ENCODE measurements around the gene TMEM92.
"Not testable (repeated sequence)": the region's sequence is repeated elsewhere in the genome, so short reads cannot be mapped to it uniquely, and the experiment has no call there.

The TMEM92 gene

GRCh38 chr17:50270435-50271362, 3.6 kb upstream of the TMEM92 start:
- Histone ChIP-seq H3K9me3 (ENCODE audit: control insufficient read depth in 2 of 2, low read length in 2 of 2) (no peaks in the 10 kb centered on the region), H3K4me1 (ENCODE audit: control insufficient read depth, insufficient read depth, low read length) (peaks cover 59% of the 10 kb centered on the region), H3K9ac (ENCODE audit: low read length in 2 of 2) (peak overlapping the region in 1 of 2 donors; percentile 10), H3K4me3 (ENCODE audit: low read length in 2 of 2) (peak overlapping the region in 1 of 2 donors; percentile 22), H3K27ac (ENCODE audit: low read length) (no peak overlapping the region), H3K27me3 (ENCODE audit: control insufficient read depth in 1 of 2, insufficient read depth in 2 of 2, low read length in 2 of 2) (peaks cover 0 to 3% of the 10 kb centered on the region in 2 donors), H3K36me3 (ENCODE audit: control insufficient read depth in 2 of 2, insufficient read depth in 2 of 2, low read length in 2 of 2) (no peaks in the 10 kb centered on the region)

GRCh38 chr17:50271363-50271750, 2.9 kb upstream of the TMEM92 start:
- not testable (repeated sequence) for H3K9me3 ChIP-seq (ENCODE audit: control insufficient read depth in 2 of 2, low read length in 2 of 2); H3K9ac ChIP-seq (ENCODE audit: low read length in 2 of 2); H3K36me3 ChIP-seq (ENCODE audit: control insufficient read depth in 2 of 2, insufficient read depth in 2 of 2, low read length in 2 of 2); H3K27ac ChIP-seq (ENCODE audit: low read length); H3K27me3 ChIP-seq (ENCODE audit: control insufficient read depth in 1 of 2, insufficient read depth in 2 of 2, low read length in 2 of 2); H3K4me3 ChIP-seq (ENCODE audit: low read length in 2 of 2)
- peaks cover 53% of the 10 kb centered on the region for H3K4me1 ChIP-seq (ENCODE audit: control insufficient read depth, insufficient read depth, low read length)

- Histone ChIP-seq H3K27me3 (ENCODE audit: control insufficient read depth in 1 of 2, insufficient read depth in 2 of 2, low read length in 2 of 2) (peaks cover 0 to 7% of the 10 kb centered on the region in 2 donors), H3K9me3 (ENCODE audit: control insufficient read depth in 2 of 2, low read length in 2 of 2) (no peaks in the 10 kb centered on the region), H3K9ac (ENCODE audit: low read length in 2 of 2) (peak overlapping the region; percentile 80 to 86), H3K4me1 (ENCODE audit: control insufficient read depth, insufficient read depth, low read length) (peaks cover 44% of the 10 kb centered on the region), H3K27ac (ENCODE audit: low read length) (peak overlapping the region; percentile 82), H3K36me3 (ENCODE audit: control insufficient read depth in 2 of 2, insufficient read depth in 2 of 2, low read length in 2 of 2) (no peaks in the 10 kb centered on the region), H3K4me3 (ENCODE audit: low read length in 2 of 2) (peak overlapping the region; percentile 82)
Observed at GRCh38 chr17:50272246-50272645, 2.0 kb upstream of the TMEM92 start.

- Histone ChIP-seq H3K9me3 (ENCODE audit: control insufficient read depth in 2 of 2, low read length in 2 of 2) (no peaks in the 10 kb centered on the region), H3K27me3 (ENCODE audit: control insufficient read depth in 1 of 2, insufficient read depth in 2 of 2, low read length in 2 of 2) (peaks cover 0 to 8% of the 10 kb centered on the region in 2 donors), H3K9ac (ENCODE audit: low read length in 2 of 2) (peak overlapping the region; percentile 80 to 86), H3K36me3 (ENCODE audit: control insufficient read depth in 2 of 2, insufficient read depth in 2 of 2, low read length in 2 of 2) (no peaks in the 10 kb centered on the region), H3K27ac (ENCODE audit: low read length) (peak overlapping the region; percentile 82), H3K4me3 (ENCODE audit: low read length in 2 of 2) (peak overlapping the region; percentile 82), H3K4me1 (ENCODE audit: control insufficient read depth, insufficient read depth, low read length) (peaks cover 41% of the 10 kb centered on the region)
Observed at GRCh38 chr17:50272711-50273653, 1.3 kb upstream of the TMEM92 start.

- H3K27ac ChIP-seq (ENCODE audit: low read length), result peak overlapping the region; percentile 82
- H3K4me1 ChIP-seq (ENCODE audit: control insufficient read depth, insufficient read depth, low read length), result peaks cover 39% of the 10 kb centered on the region
Observed at GRCh38 chr17:50273654-50274040, 619 bp upstream of the TMEM92 start.

GRCh38 chr17:50274897-50275221, 593 bp downstream of the TMEM92 start:
- peaks cover 5 to 8% of the 10 kb centered on the region in 2 donors for H3K27me3 ChIP-seq (ENCODE audit: control insufficient read depth in 1 of 2, insufficient read depth in 2 of 2, low read length in 2 of 2)
- H3K9me3 ChIP-seq (ENCODE audit: control insufficient read depth in 2 of 2, low read length in 2 of 2), result no peaks in the 10 kb centered on the region
- no peaks in the 10 kb centered on the region for H3K36me3 ChIP-seq (ENCODE audit: control insufficient read depth in 2 of 2, insufficient read depth in 2 of 2, low read length in 2 of 2)
- H3K4me3 ChIP-seq (ENCODE audit: low read length in 2 of 2), result no peak overlapping the region
- peaks cover 37% of the 10 kb centered on the region for H3K4me1 ChIP-seq (ENCODE audit: control insufficient read depth, insufficient read depth, low read length)
- H3K9ac ChIP-seq (ENCODE audit: low read length in 2 of 2), result no peak overlapping the region
- no peak overlapping the region for H3K27ac ChIP-seq (ENCODE audit: low read length)

More at GRCh38 chr17:50273654-50274040, 619 bp upstream of the TMEM92 start:
- no peaks in the 10 kb centered on the region for H3K36me3 ChIP-seq (ENCODE audit: control insufficient read depth in 2 of 2, insufficient read depth in 2 of 2, low read length in 2 of 2)
- no peak overlapping the region for H3K4me3 ChIP-seq (ENCODE audit: low read length in 2 of 2)
- no peaks in the 10 kb centered on the region for H3K9me3 ChIP-seq (ENCODE audit: control insufficient read depth in 2 of 2, low read length in 2 of 2)
- H3K27me3 ChIP-seq (ENCODE audit: control insufficient read depth in 1 of 2, insufficient read depth in 2 of 2, low read length in 2 of 2), result peaks cover 5 to 8% of the 10 kb centered on the region in 2 donors
- H3K9ac ChIP-seq (ENCODE audit: low read length in 2 of 2), result peak overlapping the region; percentile 62 to 86

- Histone ChIP-seq H3K9ac (ENCODE audit: low read length in 2 of 2) (no peak overlapping the region), H3K27me3 (ENCODE audit: control insufficient read depth in 1 of 2, insufficient read depth in 2 of 2, low read length in 2 of 2) (peaks cover 5 to 8% of the 10 kb centered on the region in 2 donors), H3K27ac (ENCODE audit: low read length) (no peak overlapping the region), H3K36me3 (ENCODE audit: control insufficient read depth in 2 of 2, insufficient read depth in 2 of 2, low read length in 2 of 2) (no peaks in the 10 kb centered on the region), H3K4me3 (ENCODE audit: low read length in 2 of 2) (no peak overlapping the region), H3K4me1 (ENCODE audit: control insufficient read depth, insufficient read depth, low read length) (peaks cover 32% of the 10 kb centered on the region), H3K9me3 (ENCODE audit: control insufficient read depth in 2 of 2, low read length in 2 of 2) (no peaks in the 10 kb centered on the region)
Observed at GRCh38 chr17:50275279-50275678, 1.0 kb downstream of the TMEM92 start.

GRCh38 chr17:50276588-50277356, 2.5 kb downstream of the TMEM92 start:
- Histone ChIP-seq H3K27me3 (ENCODE audit: control insufficient read depth in 1 of 2, insufficient read depth in 2 of 2, low read length in 2 of 2) (peaks cover 5 to 8% of the 10 kb centered on the region in 2 donors), H3K9ac (ENCODE audit: low read length in 2 of 2) (no peak overlapping the region), H3K27ac (ENCODE audit: low read length) (no peak overlapping the region), H3K4me1 (ENCODE audit: control insufficient read depth, insufficient read depth, low read length) (peaks cover 22% of the 10 kb centered on the region), H3K4me3 (ENCODE audit: low read length in 2 of 2) (no peak overlapping the region), H3K36me3 (ENCODE audit: control insufficient read depth in 2 of 2, insufficient read depth in 2 of 2, low read length in 2 of 2) (no peaks in the 10 kb centered on the region), H3K9me3 (ENCODE audit: control insufficient read depth in 2 of 2, low read length in 2 of 2) (no peaks in the 10 kb centered on the region)

GRCh38 chr17:50277357-50277754, 3.1 kb downstream of the TMEM92 start:
- no peak overlapping the region for H3K27ac ChIP-seq (ENCODE audit: low read length)
- no peak overlapping the region for H3K4me3 ChIP-seq (ENCODE audit: low read length in 2 of 2)
- peaks cover 16% of the 10 kb centered on the region for H3K4me1 ChIP-seq (ENCODE audit: control insufficient read depth, insufficient read depth, low read length)
- peaks cover 5 to 8% of the 10 kb centered on the region in 2 donors for H3K27me3 ChIP-seq (ENCODE audit: control insufficient read depth in 1 of 2, insufficient read depth in 2 of 2, low read length in 2 of 2)
- H3K36me3 ChIP-seq (ENCODE audit: control insufficient read depth in 2 of 2, insufficient read depth in 2 of 2, low read length in 2 of 2), result no peaks in the 10 kb centered on the region
- H3K9ac ChIP-seq (ENCODE audit: low read length in 2 of 2), result no peak overlapping the region
- no peaks in the 10 kb centered on the region for H3K9me3 ChIP-seq (ENCODE audit: control insufficient read depth in 2 of 2, low read length in 2 of 2)

GRCh38 chr17:50278526-50279180, 4.4 kb downstream of the TMEM92 start:
- Histone ChIP-seq H3K9me3 (ENCODE audit: control insufficient read depth in 2 of 2, low read length in 2 of 2) (no peaks in the 10 kb centered on the region), H3K36me3 (ENCODE audit: control insufficient read depth in 2 of 2, insufficient read depth in 2 of 2, low read length in 2 of 2) (no peaks in the 10 kb centered on the region), H3K4me1 (ENCODE audit: control insufficient read depth, insufficient read depth, low read length) (peaks cover 3% of the 10 kb centered on the region), H3K27me3 (ENCODE audit: control insufficient read depth in 1 of 2, insufficient read depth in 2 of 2, low read length in 2 of 2) (peaks cover 5 to 8% of the 10 kb centered on the region in 2 donors), H3K27ac (ENCODE audit: low read length) (no peak overlapping the region), H3K4me3 (ENCODE audit: low read length in 2 of 2) (no peak overlapping the region), H3K9ac (ENCODE audit: low read length in 2 of 2) (no peak overlapping the region)

Data from stomach smooth muscle (tissue), 2 donors.